Immature natural killer cell (primary cell): ENCODE results near the gene GIMAP8. TPM values are rescaled to one million over a fixed set of nuclear protein-coding genes. Genes with fewer than 3 reads are reported as not detected.
"Not testable (repeated sequence)": the region's sequence is repeated elsewhere in the genome, so short reads cannot be mapped to it uniquely, and the experiment has no call there.

Source experiments
- DNase-seq, 3 donors: peaks; one replicate each; pipeline ENCODE4 v3.0.0; 2022; ENCODE audit warnings: mixed read lengths in 1 of 3
- H3K27ac Mint-ChIP-seq, 6 donors: one replicate each; pipeline ENCODE4 v1.8.0; 2020; ENCODE audit warnings: mixed read lengths in 6 of 6, mild to moderate bottlenecking in 5 of 6, inconsistent platforms in 4 of 6, moderate library complexity in 3 of 6
- H3K27me3 Mint-ChIP-seq, 3 donors: one replicate each; pipeline ENCODE4 v1.8.0; 2020 to 2021; ENCODE audit warnings: low read depth in 3 of 3, mild to moderate bottlenecking in 3 of 3, mixed read lengths in 3 of 3, moderate library complexity in 3 of 3, inconsistent platforms in 1 of 3
- H3K36me3 Mint-ChIP-seq, 3 donors: one replicate each; pipeline ENCODE4 v1.8.0; 2020; ENCODE audit warnings: mixed read lengths in 3 of 3, inconsistent platforms in 2 of 3, mild to moderate bottlenecking in 2 of 3
- H3K4me1 Mint-ChIP-seq, 2 donors: one replicate each; pipeline ENCODE4 v1.8.0; 2020; ENCODE audit warnings: inconsistent platforms in 2 of 2, mild to moderate bottlenecking in 2 of 2, mixed read lengths in 2 of 2, moderate library complexity in 1 of 2
- H3K4me3 Mint-ChIP-seq, 5 donors: one replicate each; pipeline ENCODE4 v1.8.0; 2020; ENCODE audit warnings: mild to moderate bottlenecking in 5 of 5, mixed read lengths in 5 of 5, inconsistent platforms in 3 of 5, moderate library complexity in 3 of 5
- H3K9me3 Mint-ChIP-seq, 6 donors: one replicate each; pipeline ENCODE4 v1.8.0; 2020; ENCODE audit warnings: mild to moderate bottlenecking in 6 of 6, mixed read lengths in 6 of 6, inconsistent platforms in 4 of 6, moderate library complexity in 3 of 6
- polyA plus RNA-seq, 3 donors: library from polyadenylated mRNA; unstranded; fragments of 300-500 nt; fragmentation: Illumina TruSeq; gene quantifications; one replicate each; pipeline ENCODE4 v1.2.3, GENCODE V29; 2021

Gene GIMAP8
- polyA plus RNA-seq, 3 donors from 2014 or later, result 2.6 to 25.1 (median 5.0) TPM

DNA sequence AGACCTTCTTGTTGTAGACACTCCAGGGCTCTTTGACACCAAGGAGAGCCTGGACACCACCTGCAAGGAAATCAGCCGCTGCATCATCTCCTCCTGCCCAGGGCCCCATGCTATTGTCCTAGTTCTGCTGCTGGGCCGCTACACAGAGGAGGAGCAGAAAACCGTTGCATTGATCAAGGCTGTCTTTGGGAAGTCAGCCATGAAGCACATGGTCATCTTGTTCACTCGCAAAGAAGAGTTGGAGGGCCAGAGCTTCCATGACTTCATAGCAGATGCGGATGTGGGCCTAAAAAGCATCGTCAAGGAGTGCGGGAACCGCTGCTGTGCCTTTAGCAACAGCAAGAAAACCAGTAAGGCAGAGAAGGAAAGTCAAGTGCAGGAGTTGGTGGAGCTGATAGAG lies 69.7 kb downstream of the GIMAP8 start:
- H3K4me3 Mint-ChIP-seq, result peak overlapping the region; percentile 99 to 100 (median 100)
- peaks cover 32 to 65% of the 10 kb centered on the region in 2 donors for H3K4me1 Mint-ChIP-seq
- peaks cover 11 to 48% (median 42%) of the 10 kb centered on the region in 6 donors for H3K9me3 Mint-ChIP-seq
- peaks cover 4 to 6% (median 5%) of the 10 kb centered on the region in 3 donors for H3K27me3 Mint-ChIP-seq
- peak overlapping the region; percentile 86 to 97 (median 94) for H3K27ac Mint-ChIP-seq
- H3K36me3 Mint-ChIP-seq, result peaks cover 64 to 77% (median 77%) of the 10 kb centered on the region in 3 donors
- peak in 1 of 3 donors; percentile 7 for DNase-seq

DNA sequence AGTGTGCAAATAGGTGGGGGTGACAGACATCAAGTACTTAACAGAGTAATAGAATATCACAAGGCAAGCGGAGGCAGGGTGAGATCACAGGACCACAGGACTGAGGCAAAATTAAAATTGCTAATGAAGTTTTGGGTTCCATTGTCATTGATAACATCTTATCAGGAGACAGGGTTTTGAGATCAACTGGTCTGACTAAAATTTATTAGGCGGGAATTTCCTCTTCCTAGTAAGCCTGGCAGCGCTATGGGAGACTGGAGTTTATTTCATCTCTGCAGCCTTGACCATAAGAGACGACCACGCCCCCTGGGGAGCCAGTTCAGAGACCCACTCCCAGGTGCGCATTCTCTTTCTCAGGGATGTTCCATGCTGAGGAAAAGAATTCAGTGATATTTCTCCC lies 72.5 kb downstream of the GIMAP8 start:
- DNase-seq, H3K27me3 Mint-ChIP-seq: not testable (repeated sequence)
- Mint-ChIP-seq H3K4me1 (peaks cover 32 to 85% of the 10 kb centered on the region in 2 donors), H3K4me3 (peak overlapping the region in 4 of 5 donors; percentile 11 to 49 (median 28)), H3K9me3 (peaks cover 24 to 70% (median 63%) of the 10 kb centered on the region in 6 donors), H3K36me3 (peaks cover 67 to 87% (median 84%) of the 10 kb centered on the region in 3 donors), H3K27ac (peak overlapping the region in 5 of 6 donors; percentile 33 to 68 (median 61))

- peaks cover 32 to 81% of the 10 kb centered on the region in 2 donors for H3K4me1 Mint-ChIP-seq
- peak overlapping the region in 5 of 6 donors; percentile 13 to 85 (median 42) for H3K27ac Mint-ChIP-seq
- H3K4me3 Mint-ChIP-seq, result no peak overlapping the region
- peaks cover 28 to 81% (median 74%) of the 10 kb centered on the region in 6 donors for H3K9me3 Mint-ChIP-seq
- no peak for DNase-seq
- peaks cover 63 to 87% (median 84%) of the 10 kb centered on the region in 3 donors for H3K36me3 Mint-ChIP-seq
- H3K27me3 Mint-ChIP-seq, result peaks cover 4 to 7% (median 6%) of the 10 kb centered on the region in 3 donors
Measured at GRCh38 chr7:150524018-150524417, 73.6 kb downstream of the GIMAP8 start.

Other genes starting within 250 kb of the GIMAP8 start
- 10 to 100 TPM; 19.4 to 26.6 (median 20.6) TPM for gene LRRC61, start 127.3 kb upstream of the GIMAP8 start, polyA plus RNA-seq
- 1 to 10 TPM; 3.6 to 8.8 (median 6.5) TPM for gene ACTR3C, start 127.1 kb upstream of the GIMAP8 start, polyA plus RNA-seq
- gene RARRES2, start 109.0 kb upstream of the GIMAP8 start, polyA plus RNA-seq, result not detected
- gene REPIN1, start 81.8 kb upstream of the GIMAP8 start, polyA plus RNA-seq, result 10 to 100 TPM; 40.6 to 86.0 (median 43.2) TPM
- gene ZNF775, start 71.3 kb upstream of the GIMAP8 start, polyA plus RNA-seq, result 1 to 10 TPM; 3.3 to 5.5 (median 5.5) TPM
- gene GIMAP7, start 64.2 kb downstream of the GIMAP8 start, polyA plus RNA-seq, result 100 to 1,000 TPM; 285 to 709 (median 555) TPM
- gene GIMAP4, start 116.8 kb downstream of the GIMAP8 start, polyA plus RNA-seq, result 100 to 1,000 TPM; 158 to 420 (median 392) TPM
- gene GIMAP6, start 181.8 kb downstream of the GIMAP8 start, polyA plus RNA-seq, result 100 to 1,000 TPM; 119 to 279 (median 173) TPM
- gene GIMAP2, start 235.1 kb downstream of the GIMAP8 start, polyA plus RNA-seq, result 10 to 100 TPM; 63.1 to 93.5 (median 79.4) TPM